IMR-90 (cell line): ENCODE results near the gene TVP23C. TPM values are rescaled to one million over a fixed set of nuclear protein-coding genes. Genes with fewer than 3 reads are reported as not detected.
"Not testable (repeated sequence)": the region's sequence is repeated elsewhere in the genome, so short reads cannot be mapped to it uniquely, and the experiment has no call there.

Experiments
- ATAC-seq: fragments of 200-7000 bp; cut with Tn5 transposase; 2 replicates; pipeline ENCODE4 v1.9.1; 2020; ENCODE audit warnings: low read depth, mild to moderate bottlenecking, moderate library complexity
- BruUV-seq: library from RNA; stranded (reverse); fragments of 400-500 nt; replicated peaks from 2 replicates; lab custom pipeline; 2021; lab: Mats Ljungman, UMichigan
- CTCF ChIA-PET: fragments of 300-600 bp; formaldehyde crosslinking; extraction: SDS; loops from one replicate; lab custom pipeline; 2021; ENCODE audit warnings: antibody characterized with exemption; lab: Yijun Ruan, JAX
- POLR2A ChIA-PET: fragments of 300-600 bp; sonication (Branson Sonifier 250); formaldehyde crosslinking; loops from one replicate; lab custom pipeline; 2022; ENCODE audit warnings: antibody characterized with exemption; ENCODE audit not compliant: unreplicated experiment; lab: Charles Lee
- DNase-seq: peaks from one replicate; pipeline ENCODE4 v3.0.0; 2013
- H2AFZ ChIP-seq: replicated peaks from 2 replicates; pipeline ENCODE3; 2013; ENCODE audit warnings: low read length, mild to moderate bottlenecking; ENCODE audit not compliant: poor library complexity
- H2AK5ac ChIP-seq: 2 replicates; pipeline ENCODE4 v1.6.1; 2013; ENCODE audit warnings: low read depth, low read length, inconsistent platforms
- H2AK9ac ChIP-seq: replicated peaks from 2 replicates; pipeline ENCODE3; 2013; ENCODE audit warnings: mild to moderate bottlenecking, low read depth, low read length, moderate library complexity; ENCODE audit not compliant: poor library complexity
- H2BK120ac ChIP-seq: 2 replicates; pipeline ENCODE4 v1.6.1; 2013; ENCODE audit warnings: low read depth, low read length, inconsistent platforms
- H2BK15ac ChIP-seq: 3 replicates; pipeline ENCODE4 v1.6.1; 2013; ENCODE audit warnings: low read depth, low read length, inconsistent platforms
- H2BK20ac ChIP-seq: 2 replicates; pipeline ENCODE4 v1.6.1; 2013; ENCODE audit warnings: low read depth, mild to moderate bottlenecking, inconsistent platforms, low read length, moderate library complexity
- H2BK5ac ChIP-seq: 2 replicates; pipeline ENCODE4 v1.6.1; 2013; ENCODE audit warnings: mild to moderate bottlenecking, low read depth, low read length, inconsistent platforms; ENCODE audit not compliant: poor library complexity, severe bottlenecking
- H3K14ac ChIP-seq: replicated peaks from 2 replicates; pipeline ENCODE4 v1.6.1; 2013; ENCODE audit warnings: low read depth, low read length, inconsistent platforms
- H3K18ac ChIP-seq: 2 replicates; pipeline ENCODE4 v1.6.1; 2013; ENCODE audit warnings: low read depth, low read length, control low read depth
- H3K23ac ChIP-seq: 2 replicates; pipeline ENCODE4 v1.6.1; 2013; ENCODE audit warnings: low read depth, low read length, inconsistent platforms
- H3K27ac ChIP-seq: 2 replicates; pipeline ENCODE4 v1.5.1; 2013; ENCODE audit warnings: mild to moderate bottlenecking, control low read depth, low read length; ENCODE audit not compliant: insufficient read depth
- H3K27me3 ChIP-seq: 2 replicates; pipeline ENCODE4 v1.6.1; 2013; ENCODE audit warnings: low read length; ENCODE audit not compliant: control insufficient read depth, insufficient read depth
- H3K36me3 ChIP-seq: 2 replicates; pipeline ENCODE4 v1.6.1; 2013; ENCODE audit warnings: low read length, mixed read lengths; ENCODE audit not compliant: control insufficient read depth, insufficient read depth
- H3K4ac ChIP-seq: 2 replicates; pipeline ENCODE4 v1.6.1; 2013; ENCODE audit warnings: low read depth, low read length, inconsistent platforms
- H3K4me1 ChIP-seq: 2 replicates; pipeline ENCODE4 v1.6.1; 2013; ENCODE audit warnings: low read length, mixed read lengths; ENCODE audit not compliant: control insufficient read depth, insufficient read depth
- H3K4me2 ChIP-seq: 2 replicates; pipeline ENCODE4 v1.6.1; 2013; ENCODE audit warnings: low read depth, mild to moderate bottlenecking, control low read depth, low read length, moderate library complexity
- H3K4me3 ChIP-seq: 2 replicates; pipeline ENCODE4 v1.5.1; 2013; ENCODE audit warnings: low read depth, mild to moderate bottlenecking, control low read depth, low read length, moderate library complexity; ENCODE audit not compliant: insufficient read depth
- H3K56ac ChIP-seq: 2 replicates; pipeline ENCODE4 v1.6.1; 2013; ENCODE audit warnings: low read length, inconsistent platforms; ENCODE audit not compliant: insufficient read depth; ENCODE audit errors: extremely low read depth
- H3K79me1 ChIP-seq, 2 experiments: 2 replicates each; pipeline ENCODE4 v1.6.1; 2013; ENCODE audit warnings: low read length in 2 of 2, inconsistent platforms in 1 of 2, low read depth in 1 of 2
- H3K9ac ChIP-seq: 2 replicates; pipeline ENCODE4 v1.6.1; 2013; ENCODE audit warnings: low read depth, low read length, control low read depth
- H3K9me1 ChIP-seq: 2 replicates; pipeline ENCODE4 v1.6.1; 2013; ENCODE audit warnings: low read length, inconsistent platforms; ENCODE audit not compliant: insufficient read depth
- H3K9me3 ChIP-seq: 2 replicates; pipeline ENCODE4 v1.6.1; 2013; ENCODE audit warnings: low read length; ENCODE audit not compliant: control insufficient read depth, insufficient read depth
- H4K20me1 ChIP-seq: 2 replicates; pipeline ENCODE4 v1.6.1; 2013; ENCODE audit warnings: low read length, inconsistent platforms; ENCODE audit not compliant: insufficient read depth
- H4K5ac ChIP-seq: 2 replicates; pipeline ENCODE4 v1.6.1; 2013; ENCODE audit warnings: mild to moderate bottlenecking, low read depth, low read length, control low read depth
- H4K8ac ChIP-seq, 2 experiments: 2 replicates each; pipeline ENCODE4 v1.6.1; 2013; ENCODE audit warnings: low read depth in 2 of 2, low read length in 2 of 2, control low read depth in 1 of 2, inconsistent platforms in 1 of 2
- H4K91ac ChIP-seq: 2 replicates; pipeline ENCODE4 v1.6.1; 2013; ENCODE audit warnings: low read depth, low read length, inconsistent platforms; ENCODE audit not compliant: insufficient read depth
- BHLHE40 ChIP-seq: fragments of 150-350 bp; IDR thresholded peaks from 2 replicates; pipeline ENCODE4 v1.6.1; 2016; ENCODE audit warnings: mild to moderate bottlenecking, low read depth, low read length
- FOS ChIP-seq: fragments of 150-350 bp; IDR thresholded peaks from 2 replicates; pipeline ENCODE4 v1.6.1; 2016; ENCODE audit warnings: low read depth, low read length
- MAZ ChIP-seq: IDR thresholded peaks from 2 replicates; pipeline ENCODE4 v1.6.1; 2012; ENCODE audit warnings: low read depth, mild to moderate bottlenecking, low read length, improper control_type of control experiment, moderate library complexity, borderline replicate concordance
- MXI1 ChIP-seq: IDR thresholded peaks from 2 replicates; pipeline ENCODE4 v1.6.1; 2012; ENCODE audit warnings: low read depth, mild to moderate bottlenecking, low read length, moderate library complexity, borderline replicate concordance
- NFE2L2 ChIP-seq: fragments of 150-350 bp; IDR thresholded peaks from 2 replicates; pipeline ENCODE4 v1.6.1; 2016; ENCODE audit warnings: low read depth, mild to moderate bottlenecking, low read length
- RCOR1 ChIP-seq: IDR thresholded peaks from 2 replicates; pipeline ENCODE4 v1.6.1; 2012; ENCODE audit warnings: mild to moderate bottlenecking, low read length, improper control_type of control experiment; ENCODE audit not compliant: insufficient replicate concordance
- SMC3 ChIP-seq: fragments of 150-350 bp; IDR thresholded peaks from 2 replicates; pipeline ENCODE4 v1.6.1; 2016; ENCODE audit warnings: low read depth, mild to moderate bottlenecking, antibody characterized with exemption, low read length, moderate library complexity
- WGBS, 2 experiments: methylation state at CpG; one replicate each; pipeline versions ENCODE4 v1.1.5 to v1.1.7; 2013; ENCODE audit warnings: missing lambda C conversion rate in 2 of 2; ENCODE audit not compliant: insufficient read length in 1 of 2; ENCODE audit errors: extremely low coverage in 2 of 2; 5-methylcytosine and 5-hydroxymethylcytosine counted together
- dilution Hi-C: fragments of 300-500 bp; cut with HindIII; formaldehyde crosslinking; loops from one replicate; pipeline ENCODE4 v1.14.3; 2018; ENCODE audit warnings: low sequenced_read_pairs; ENCODE audit not compliant: unreplicated experiment
- in situ Hi-C: fragments of 300-500 bp; cut with MboI; formaldehyde crosslinking; loops from 3 replicates; pipeline ENCODE4 v1.14.3; 2019; ENCODE audit warnings: low sequenced_read_pairs, inconsistent platforms, mixed read lengths
- intact Hi-C: fragments of 100-400 bp; cut with micrococcal nuclease; formaldehyde crosslinking; loops from 2 replicates; pipeline ENCODE4 v1.10.0; 2022
- polyA plus RNA-seq, 3 experiments: library from polyadenylated mRNA; depleted of rRNA; stranded (reverse); fragments of >200 nt; gene quantifications; 2 replicates each; pipeline ENCODE4 v1.2.3, GENCODE V29; 2012; ENCODE audit warnings: low replicate concordance in 1 of 3
- total RNA-seq: library from RNA; depleted of rRNA; stranded (reverse); fragments of >200 nt; gene quantifications from 2 replicates; pipeline ENCODE4 v1.2.3, GENCODE V29; 2012

The TVP23C gene
- total and polyA plus RNA-seq, 2 of the 4 experiments (the other 2 are of a cell fraction): 7.5 to 12.0 TPM

DNA sequence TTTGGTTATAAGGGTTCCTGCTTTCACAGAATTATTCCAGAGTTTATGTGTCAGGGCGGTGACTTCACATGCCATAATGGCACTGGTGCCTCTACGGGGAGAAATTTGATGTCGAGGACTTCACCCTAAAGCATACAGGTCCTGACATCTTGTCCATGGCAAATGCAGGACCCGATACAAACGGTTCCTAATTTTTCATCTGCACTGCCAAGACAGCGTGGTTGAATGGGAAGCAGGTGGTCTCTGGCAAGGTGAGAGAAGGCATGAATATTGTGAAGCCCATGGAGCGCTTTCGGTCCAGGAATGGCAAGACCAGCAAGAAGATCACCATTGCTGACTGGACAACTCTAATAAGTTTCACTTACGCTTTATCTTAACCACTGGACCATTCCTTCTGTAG is 56.3 kb downstream of the TVP23C start:
- no peaks in the 10 kb centered on the region for H3K9me3 ChIP-seq
- BruUV-seq: no TSS peak
- peaks cover 7% of the 10 kb centered on the region; the same call in 1 of the 2 replicates for H4K20me1 ChIP-seq
- no peak overlapping the region for H2BK5ac ChIP-seq
- no peak overlapping the region for H4K8ac ChIP-seq
- H3K9ac ChIP-seq: no peak overlapping the region
- peaks cover 15% of the 10 kb centered on the region for H3K4me1 ChIP-seq
- H3K18ac ChIP-seq: no peak overlapping the region
- ChIA-PET CTCF (no interaction called here), POLR2A (no interaction called here)
- no peaks in the 10 kb centered on the region for H3K36me3 ChIP-seq
- no peak overlapping the region for H2BK15ac ChIP-seq
- H3K4me3 ChIP-seq: no peak overlapping the region
- TF ChIP-seq MAZ: no peak
- no peak for TF ChIP-seq NFE2L2
- no peak for TF ChIP-seq FOS
- TF ChIP-seq SMC3: no peak
- TF ChIP-seq MXI1: no peak
- no peak for TF ChIP-seq RCOR1
- TF ChIP-seq BHLHE40: no peak
- no peak overlapping the region for H3K23ac ChIP-seq
- no peak for ATAC-seq
- no peak overlapping the region for H4K91ac ChIP-seq
- H3K56ac ChIP-seq: no peak overlapping the region
- H2AFZ ChIP-seq: no peak overlapping the region
- no peak for DNase-seq
- no peak overlapping the region for H3K4ac ChIP-seq
- WGBS, 2 experiments: no CpG with 5 or more reads among the region's 9 CpGs
- intact Hi-C loops: no loop called here
- no peak overlapping the region for H2BK20ac ChIP-seq
- in situ Hi-C loops: no loop called here
- dilution Hi-C loops: no loop called here
- no peak overlapping the region for H2AK5ac ChIP-seq
- H3K27ac ChIP-seq: no peak overlapping the region
- no peak overlapping the region for H2AK9ac ChIP-seq
- no peaks in the 10 kb centered on the region for H3K27me3 ChIP-seq
- no peak overlapping the region for H3K14ac ChIP-seq
- H2BK120ac ChIP-seq: no peak overlapping the region
- peaks cover 6 to 24% of the 10 kb centered on the region in 2 experiments; a peak in 2 of 4 replicates for H3K79me1 ChIP-seq
- H4K5ac ChIP-seq: no peak overlapping the region
- H3K9me1 ChIP-seq: peaks cover 20% of the 10 kb centered on the region
- no peak overlapping the region for H3K4me2 ChIP-seq

DNA sequence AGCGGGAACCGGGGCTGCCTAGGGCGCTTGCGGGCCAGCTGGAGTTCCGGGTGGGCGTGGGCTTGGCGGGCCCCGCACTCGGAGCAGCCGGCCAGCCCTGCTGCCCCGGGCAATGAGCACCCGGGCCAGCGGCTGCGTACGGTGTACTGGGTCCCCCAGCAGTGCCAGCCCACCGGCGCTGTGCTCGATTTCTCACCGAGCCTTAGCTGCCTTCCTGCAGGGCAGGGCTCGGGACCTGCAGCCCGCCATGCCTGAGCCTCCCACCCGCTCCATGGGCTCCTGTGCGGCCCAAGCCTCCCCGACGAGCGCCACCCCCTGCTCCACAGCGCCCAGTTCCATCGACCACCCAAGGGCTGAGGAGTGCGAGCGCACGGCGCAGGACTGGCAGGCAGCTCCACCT is 57.6 kb downstream of the TVP23C start:
- H2AK9ac ChIP-seq, CTCF ChIA-PET, H2AFZ ChIP-seq, H3K18ac ChIP-seq, H4K20me1 ChIP-seq, H3K36me3 ChIP-seq, DNase-seq, H3K27me3 ChIP-seq, H3K4ac ChIP-seq, H4K5ac ChIP-seq, H3K23ac ChIP-seq, POLR2A ChIA-PET, H2BK15ac ChIP-seq, H3K27ac ChIP-seq, intact Hi-C loops, H3K9ac ChIP-seq, BruUV-seq, H2BK20ac ChIP-seq, H3K4me2 ChIP-seq, H3K14ac ChIP-seq, H3K4me3 ChIP-seq, dilution Hi-C loops, H4K91ac ChIP-seq, H2BK5ac ChIP-seq, H3K56ac ChIP-seq, H2BK120ac ChIP-seq, H4K8ac ChIP-seq, H2AK5ac ChIP-seq, H3K9me3 ChIP-seq, ATAC-seq, in situ Hi-C loops: not testable (repeated sequence)
- H3K9me1 ChIP-seq: peaks cover 26% of the 10 kb centered on the region
- peaks cover 18% of the 10 kb centered on the region for H3K4me1 ChIP-seq
- WGBS, 2 experiments: 85% methylated on average over 9 of the region's 32 CpGs; no CpG with 5 or more reads in 1 of the 2 experiments
- peaks cover 6 to 30% of the 10 kb centered on the region in 2 experiments; a peak in 2 of 4 replicates for H3K79me1 ChIP-seq
